ENCODE measurements around the gene CACNG4. TPM values are rescaled to one million over a fixed set of nuclear protein-coding genes. Genes with fewer than 3 reads are reported as not detected.

The CACNG4 gene
- total RNA-seq, 1 experiment from 2014 or later: not detected

- no peaks in the 10 kb centered on the region for H3K27me3 ChIP-seq (ENCODE audit: insufficient read depth, low read length)
- H2AFZ ChIP-seq (ENCODE audit: low read depth, low read length, poor library complexity, severe bottlenecking): no peak overlapping the region
- no peak overlapping the region for H3K4me3 ChIP-seq (replicated peaks in 1 of 2; ENCODE audit: low read depth in 1 of 2, low read length in 2 of 2)
- no peak for ATAC-seq
- intact Hi-C loops (cut with micrococcal nuclease): no loop called here
- no TSS peak for BruUV-seq (replicated peaks)
- CTCF ChIA-PET: interaction anchor here (1.6 kb wide), 1 partner anchor 7 kb away, joined by 6 read pairs; no protein-coding TSS in a partner anchor
- no peaks in the 10 kb centered on the region for H3K9me3 ChIP-seq (ENCODE audit: control insufficient read depth in 1 of 2, insufficient read depth in 1 of 2, low read depth in 1 of 2, low read length in 2 of 2)
- no peak overlapping the region for H3K4me2 ChIP-seq (ENCODE audit: low read length)
- H3K36me3 ChIP-seq (ENCODE audit: control insufficient read depth in 1 of 2, insufficient read depth in 2 of 2, low read length in 2 of 2): no peaks in the 10 kb centered on the region
- H3K9ac ChIP-seq (ENCODE audit: low read length): no peak overlapping the region
- H3K4me1 ChIP-seq (ENCODE audit: control insufficient read depth in 1 of 2, insufficient read depth in 2 of 2, low read length in 2 of 2): peaks cover 10 to 13% of the 10 kb centered on the region in 2 experiments; a peak in 2 of 4 replicates
- RAD21 ChIA-PET (ENCODE audit: low non-redundant PET in 1 of 2, low total read pairs in 2 of 2, uncharacterized antibody in 2 of 2, unreplicated experiment in 2 of 2): no interaction called here
- H4K20me1 ChIP-seq (ENCODE audit: insufficient read depth): no peaks in the 10 kb centered on the region
- no peak overlapping the region for H3K27ac ChIP-seq (ENCODE audit: low read depth, low read length)
- TF ChIP-seq ATF3 (IDR thresholded peaks at IDR 0.05) (no peak), ZBTB33 (IDR thresholded peaks at IDR 0.05; ENCODE audit: extremely low read depth, insufficient replicate concordance, low read length) (no peak), TCF7L2 (IDR thresholded peaks at IDR 0.05; ENCODE audit: borderline replicate concordance, extremely low read depth, insufficient read depth, insufficient read length) (no peak), JUND (IDR thresholded peaks at IDR 0.05) (no peak), SP1 (IDR thresholded peaks at IDR 0.05; ENCODE audit: low read depth) (no peak), EZH2 (IDR thresholded peaks at IDR 0.05) (no peak), MAX (IDR thresholded peaks at IDR 0.05) (no peak), FOSL1 (IDR thresholded peaks at IDR 0.05; ENCODE audit: low read depth) (no peak), REST (IDR thresholded peaks at IDR 0.05; ENCODE audit: low read depth) (no peak), EZH2phosphoT487 (IDR thresholded peaks at IDR 0.05; ENCODE audit: borderline replicate concordance) (no peak), EGR1 (IDR thresholded peaks at IDR 0.05; ENCODE audit: low read depth) (no peak), CTCF (IDR thresholded peaks at IDR 0.05 in 2 of 3, conservative IDR thresholded peaks at IDR 0.05 in 1 of 3; ENCODE audit: borderline replicate concordance in 1 of 3, insufficient read depth in 1 of 3, low read depth in 2 of 3, low read length in 2 of 3) (no peak), CEBPB (IDR thresholded peaks at IDR 0.05; ENCODE audit: low read depth) (no peak), CBX3 (IDR thresholded peaks at IDR 0.05; ENCODE audit: low read depth) (no peak), SIN3A (IDR thresholded peaks at IDR 0.05; ENCODE audit: low read depth) (no peak), SRF (IDR thresholded peaks at IDR 0.05; ENCODE audit: low read depth) (no peak), ZFX (IDR thresholded peaks at IDR 0.05) (no peak), POLR2A (IDR thresholded peaks at IDR 0.05; ENCODE audit: borderline replicate concordance, extremely low read depth, insufficient read depth, insufficient read length) (no peak), ELF1 (IDR thresholded peaks at IDR 0.05; ENCODE audit: borderline replicate concordance, low read depth) (no peak)
- DNase-seq (ENCODE audit: low read depth, low spot score): no peak
- POLR2A ChIA-PET: no interaction called here
- H3K79me2 ChIP-seq (ENCODE audit: insufficient read depth, low read length): no peaks in the 10 kb centered on the region
- H3K9me2 ChIP-seq (ENCODE audit: insufficient read depth): no peaks in the 10 kb centered on the region
Observed at GRCh38 chr17:66967837-66968543, 3.5 kb downstream of the CACNG4 start.

Measured in HCT116 (cell line).